Peyer's patch (tissue), 4 donors: Measurements from ENCODE around the gene OR51D1.
A peak's percentile ranks its signal among the peaks of the same experiment; 100 is the strongest.

Experiments used
- POLR2A ChIP-seq, 2 donors: fragments of 450-650 bp; IDR thresholded peaks; one replicate each; pipeline ENCODE4 v1.5.1; 2017; ENCODE audit warnings: antibody characterized with exemption in 2 of 2, mild to moderate bottlenecking in 2 of 2, moderate library complexity in 2 of 2
- TF ChIP-seq, protein P1 (sequence below), 6 experiments: fragments of 450-650 bp in 4 of 6; fragments of 200-600 bp in 2 of 6; sonication (generic) in 1 of 6; IDR thresholded peaks; one replicate each; pipeline ENCODE4 v1.5.1; 2017 to 2019; ENCODE audit warnings: antibody characterized with exemption in 6 of 6, mild to moderate bottlenecking in 3 of 6, moderate library complexity in 1 of 6

DNA sequence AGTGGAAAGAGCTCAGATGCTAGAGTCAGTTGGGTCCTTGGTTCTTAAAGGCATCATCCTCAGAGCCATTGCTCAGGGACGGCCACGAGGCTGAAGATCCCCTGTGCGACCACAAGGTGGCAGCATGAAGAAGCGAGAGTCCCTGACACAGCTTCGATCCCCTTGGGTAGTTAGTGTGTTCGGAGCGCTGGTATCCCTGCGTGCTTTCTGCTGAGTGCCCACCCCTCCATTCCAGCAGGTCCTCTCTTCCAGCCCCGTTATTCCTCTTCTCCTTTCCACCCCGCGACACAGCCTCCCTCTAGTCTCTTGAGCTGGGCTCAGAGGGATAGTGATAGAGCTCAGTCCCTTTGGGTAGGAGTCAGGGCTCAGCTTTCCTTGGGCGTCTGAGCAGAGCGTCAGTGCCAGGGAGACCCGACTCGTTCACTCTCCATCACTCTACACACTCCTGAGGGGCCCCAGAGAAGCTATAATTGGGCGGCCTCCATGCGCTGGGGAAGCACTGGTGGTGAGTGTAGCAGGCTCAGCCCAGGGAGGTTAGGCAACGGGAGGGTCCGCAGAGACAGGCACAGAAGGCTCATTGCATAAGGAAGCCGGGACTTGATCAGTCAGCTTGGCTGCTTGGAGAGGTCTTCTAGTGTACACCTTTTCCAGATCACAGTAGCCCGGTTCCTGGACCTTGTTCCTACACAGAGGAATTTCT is at the start of gene OR51D1:
- TF ChIP-seq, protein P1, sequence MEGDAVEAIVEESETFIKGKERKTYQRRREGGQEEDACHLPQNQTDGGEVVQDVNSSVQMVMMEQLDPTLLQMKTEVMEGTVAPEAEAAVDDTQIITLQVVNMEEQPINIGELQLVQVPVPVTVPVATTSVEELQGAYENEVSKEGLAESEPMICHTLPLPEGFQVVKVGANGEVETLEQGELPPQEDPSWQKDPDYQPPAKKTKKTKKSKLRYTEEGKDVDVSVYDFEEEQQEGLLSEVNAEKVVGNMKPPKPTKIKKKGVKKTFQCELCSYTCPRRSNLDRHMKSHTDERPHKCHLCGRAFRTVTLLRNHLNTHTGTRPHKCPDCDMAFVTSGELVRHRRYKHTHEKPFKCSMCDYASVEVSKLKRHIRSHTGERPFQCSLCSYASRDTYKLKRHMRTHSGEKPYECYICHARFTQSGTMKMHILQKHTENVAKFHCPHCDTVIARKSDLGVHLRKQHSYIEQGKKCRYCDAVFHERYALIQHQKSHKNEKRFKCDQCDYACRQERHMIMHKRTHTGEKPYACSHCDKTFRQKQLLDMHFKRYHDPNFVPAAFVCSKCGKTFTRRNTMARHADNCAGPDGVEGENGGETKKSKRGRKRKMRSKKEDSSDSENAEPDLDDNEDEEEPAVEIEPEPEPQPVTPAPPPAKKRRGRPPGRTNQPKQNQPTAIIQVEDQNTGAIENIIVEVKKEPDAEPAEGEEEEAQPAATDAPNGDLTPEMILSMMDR (IDR thresholded peaks at IDR 0.05), result peak; percentile 45 to 85 (median 65)
- no peak for TF ChIP-seq POLR2A (IDR thresholded peaks at IDR 0.05)
